WTC11 (cell line): Measurements from ENCODE around the gene SENP7. TPM values are rescaled to one million over a fixed set of nuclear protein-coding genes. Genes with fewer than 3 reads are reported as not detected.

Experiments
- ATAC-seq: fragments of 200-7000 bp; cut with Tn5 transposase; 2 replicates; pipeline ENCODE4 v1.10.0; 2021; ENCODE audit warnings: mild to moderate bottlenecking, moderate library complexity
- CTCF ChIA-PET: fragments of 300-600 bp; sonication (Branson Sonifier 250); formaldehyde crosslinking; loops from one replicate; lab custom pipeline; 2021; ENCODE audit warnings: antibody characterized with exemption; lab: Charles Lee
- POLR2A ChIA-PET: fragments of 350-600 bp; sonication (Branson Sonifier 250); formaldehyde crosslinking; loops from one replicate; lab custom pipeline; 2021; ENCODE audit warnings: antibody characterized with exemption; lab: Charles Lee
- DNase-seq: peaks from one replicate; pipeline ENCODE4 v3.0.0; 2021; ENCODE audit warnings: low spot score
- H3K27ac Mint-ChIP-seq: 2 replicates; pipeline ENCODE4 v1.8.0; 2021; ENCODE audit warnings: mixed read lengths
- H3K27me3 Mint-ChIP-seq: 2 replicates; pipeline ENCODE4 v1.8.0; 2021; ENCODE audit warnings: low read depth, mild to moderate bottlenecking, moderate library complexity, mixed read lengths
- H3K36me3 Mint-ChIP-seq: 2 replicates; pipeline ENCODE4 v1.8.0; 2021; ENCODE audit warnings: mixed read lengths
- H3K4me1 Mint-ChIP-seq: 2 replicates; pipeline ENCODE4 v1.8.0; 2022; ENCODE audit warnings: mixed read lengths
- H3K4me3 Mint-ChIP-seq: 2 replicates; pipeline ENCODE4 v1.8.0; 2021; ENCODE audit warnings: mild to moderate bottlenecking, moderate library complexity, mixed read lengths
- H3K9me3 Mint-ChIP-seq: 2 replicates; pipeline ENCODE4 v1.8.0; 2021; ENCODE audit warnings: mixed read lengths
- AFF4 ChIP-seq: sonication (generic); formaldehyde crosslinking; IDR thresholded peaks from 2 replicates; pipeline ENCODE4 v1.8.1; 2023; ENCODE audit warnings: mild to moderate bottlenecking, missing genetic modification reagents, borderline replicate concordance
- AR ChIP-seq: fragments of 250-450 bp; sonication (Bioruptor Pico); IDR thresholded peaks from 2 replicates; pipeline ENCODE4 v1.9.0; 2021; ENCODE audit warnings: mild to moderate bottlenecking
- ATF1 ChIP-seq: sonication (generic); formaldehyde crosslinking; IDR thresholded peaks from 2 replicates; pipeline ENCODE4 v1.8.1; 2023; ENCODE audit warnings: mild to moderate bottlenecking, moderate library complexity, missing genetic modification reagents
- ATF3 ChIP-seq: sonication (generic); formaldehyde crosslinking; conservative IDR thresholded peaks from 2 replicates; pipeline ENCODE4 v1.8.1; 2022; ENCODE audit warnings: mild to moderate bottlenecking, missing genetic modification reagents
- CBFB ChIP-seq: sonication (generic); formaldehyde crosslinking; IDR thresholded peaks from 2 replicates; pipeline ENCODE4 v1.8.1; 2022; ENCODE audit warnings: mild to moderate bottlenecking, low read depth, missing genetic modification reagents
- CREM ChIP-seq: sonication (generic); formaldehyde crosslinking; IDR thresholded peaks from 2 replicates; pipeline ENCODE4 v1.8.1; 2022; ENCODE audit warnings: mild to moderate bottlenecking, missing genetic modification reagents, moderate library complexity
- E2F5 ChIP-seq: sonication (generic); formaldehyde crosslinking; IDR thresholded peaks from 2 replicates; pipeline ENCODE4 v1.8.1; 2022; ENCODE audit warnings: mild to moderate bottlenecking, moderate library complexity, missing genetic modification reagents
- EMX1 ChIP-seq: fragments of 250-450 bp; sonication (Bioruptor Pico); IDR thresholded peaks from 2 replicates; pipeline ENCODE4 v1.8.0; 2021; ENCODE audit warnings: mild to moderate bottlenecking
- ERG ChIP-seq: fragments of 250-450 bp; sonication (Bioruptor Pico); IDR thresholded peaks from 2 replicates; pipeline ENCODE4 v1.8.0; 2021; ENCODE audit warnings: mild to moderate bottlenecking
- FOXJ3 ChIP-seq: sonication (generic); formaldehyde crosslinking; IDR thresholded peaks from 2 replicates; pipeline ENCODE4 v1.9.0; 2021; ENCODE audit warnings: missing genetic modification reagents, mild to moderate bottlenecking, borderline replicate concordance
- JUN ChIP-seq: sonication (generic); formaldehyde crosslinking; IDR thresholded peaks from 2 replicates; pipeline ENCODE4 v1.8.0; 2023; ENCODE audit warnings: mild to moderate bottlenecking, missing genetic modification reagents
- MYBL2 ChIP-seq: sonication (generic); formaldehyde crosslinking; IDR thresholded peaks from 2 replicates; pipeline ENCODE4 v1.8.1; 2023; ENCODE audit warnings: mild to moderate bottlenecking, moderate library complexity, missing genetic modification reagents
- NFYB ChIP-seq: sonication (generic); formaldehyde crosslinking; conservative IDR thresholded peaks from 2 replicates; pipeline ENCODE4 v1.8.0; 2022; ENCODE audit warnings: low read depth, missing genetic modification reagents
- PRRX2 ChIP-seq: fragments of 250-450 bp; sonication (Bioruptor Pico); IDR thresholded peaks from 2 replicates; pipeline ENCODE4 v1.8.0; 2021; ENCODE audit warnings: mild to moderate bottlenecking
- USF1 ChIP-seq: sonication (generic); formaldehyde crosslinking; IDR thresholded peaks from 2 replicates; pipeline ENCODE4 v1.8.0; 2022; ENCODE audit warnings: mild to moderate bottlenecking, missing genetic modification reagents
- ZNF232 ChIP-seq: sonication (generic); formaldehyde crosslinking; IDR thresholded peaks from 2 replicates; pipeline ENCODE4 v1.8.0; 2022; ENCODE audit warnings: mild to moderate bottlenecking, missing genetic modification reagents
- ZNF281 ChIP-seq: sonication (generic); formaldehyde crosslinking; IDR thresholded peaks from 2 replicates; pipeline ENCODE4 v1.8.0; 2023; ENCODE audit warnings: mild to moderate bottlenecking, missing genetic modification reagents
- ZNF512 ChIP-seq: sonication (generic); formaldehyde crosslinking; IDR thresholded peaks from 2 replicates; pipeline ENCODE4 v1.8.1; 2022; ENCODE audit warnings: missing genetic modification reagents, borderline replicate concordance
- total RNA-seq: library from RNA; stranded (reverse); gene quantifications from 3 replicates; pipeline ENCODE4 v1.2.3, GENCODE V29; 2021

SENP7 gene
- total RNA-seq, 1 experiment from 2014 or later: 10.5 TPM

GRCh38 chr3:101377796-101378195, 135.2 kb downstream of the SENP7 start (continued):
- TF ChIP-seq AFF4 (CRISPR knock-in tag): no peak

- Mint-ChIP-seq H3K27me3 (no peaks in the 10 kb centered on the region), H3K4me3 (no peak overlapping the region), H3K4me1 (peaks cover 2% of the 10 kb centered on the region; the same call in 1 of the 2 replicates), H3K27ac (no peak overlapping the region), H3K9me3 (no peaks in the 10 kb centered on the region), H3K36me3 (no peaks in the 10 kb centered on the region)
- ChIA-PET POLR2A (no interaction called here), CTCF (interaction anchor here (0.6 to 0.7 kb wide), 2 partner anchors 75 to 914 kb away, joined by 3 read pairs; no protein-coding TSS in a partner anchor)
- TF ChIP-seq EMX1 (CRISPR knock-in tag): no peak
- TF ChIP-seq ERG: no peak
- TF ChIP-seq USF1 (CRISPR knock-in tag): no peak
- no peak for TF ChIP-seq FOXJ3 (CRISPR knock-in tag)
- TF ChIP-seq ZNF281 (CRISPR knock-in tag): no peak
- TF ChIP-seq ATF3 (CRISPR knock-in tag): no peak
- no peak for TF ChIP-seq ATF1 (CRISPR knock-in tag)
- ATAC-seq (no peak), DNase-seq (no peak)
These were observed 135.8 kb downstream of the SENP7 start for GRCh38 chr3:101377209-101377608.

- no peaks in the 10 kb centered on the region for H3K27me3 Mint-ChIP-seq
- no peaks in the 10 kb centered on the region for H3K36me3 Mint-ChIP-seq
- H3K4me1 Mint-ChIP-seq: peaks cover 2% of the 10 kb centered on the region; the same call in 1 of the 2 replicates
- no peak for ATAC-seq
- no peak overlapping the region for H3K4me3 Mint-ChIP-seq
- no peak overlapping the region for H3K27ac Mint-ChIP-seq
- POLR2A ChIA-PET: no interaction called here
- no peaks in the 10 kb centered on the region for H3K9me3 Mint-ChIP-seq
- CTCF ChIA-PET: no interaction called here
- no peak for DNase-seq
- TF ChIP-seq CBFB (CRISPR knock-in tag) (no peak), AR (CRISPR knock-in tag) (no peak), ZNF232 (no peak), JUN (CRISPR knock-in tag) (no peak), NFYB (CRISPR knock-in tag) (no peak), ZNF512 (CRISPR knock-in tag) (no peak), E2F5 (no peak), PRRX2 (CRISPR knock-in tag) (no peak), CREM (no peak), MYBL2 (CRISPR knock-in tag) (no peak)
These were observed 137.4 kb downstream of the SENP7 start for GRCh38 chr3:101375586-101375985.
